ENCODE results near the gene WIPI1.
"Not testable (repeated sequence)": the region's sequence is repeated elsewhere in the genome, so short reads cannot be mapped to it uniquely, and the experiment has no call there.

WIPI1 gene

DNA sequence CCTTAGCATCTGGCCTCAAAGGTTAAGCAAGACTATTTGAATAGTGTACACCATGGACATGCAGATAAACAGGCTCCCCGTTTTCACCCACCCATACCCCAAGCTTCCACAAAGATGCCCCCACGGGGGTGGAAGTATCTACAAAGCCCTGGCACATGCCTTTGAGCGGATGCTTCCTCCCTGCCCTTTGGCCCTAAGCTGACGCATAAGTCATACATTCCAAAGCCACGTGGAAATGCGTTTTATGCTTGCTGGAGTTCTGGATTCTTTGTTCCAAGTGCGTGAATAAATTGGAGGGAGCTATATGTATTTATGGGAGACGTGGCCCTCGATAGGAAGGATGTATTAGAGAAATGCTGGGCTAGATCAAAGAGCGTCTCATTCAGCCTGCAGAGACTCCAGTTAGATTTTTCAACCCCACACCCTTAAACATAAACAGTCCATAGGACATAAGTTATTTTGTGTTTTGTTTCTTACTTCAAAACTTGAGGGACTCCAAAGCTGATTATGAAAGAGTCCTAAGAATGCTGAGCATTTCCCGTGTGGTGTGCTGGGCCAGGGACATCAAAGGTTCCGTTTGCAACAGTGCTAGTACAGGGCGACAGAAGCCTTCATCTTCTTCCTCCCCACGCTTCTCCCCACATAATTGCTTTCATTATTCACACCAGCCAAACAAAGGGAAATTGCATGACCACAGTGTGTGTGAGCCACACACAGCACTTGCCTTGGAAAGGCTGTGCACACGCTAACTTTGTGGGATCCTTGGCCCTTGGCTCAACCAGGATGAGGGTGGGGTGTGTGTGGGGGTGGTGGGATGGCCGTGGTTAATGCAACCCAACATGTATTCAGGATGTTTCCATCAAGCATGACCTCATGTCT is 73.6 kb downstream of the WIPI1 start:
- DNase-seq: no peak

DNA sequence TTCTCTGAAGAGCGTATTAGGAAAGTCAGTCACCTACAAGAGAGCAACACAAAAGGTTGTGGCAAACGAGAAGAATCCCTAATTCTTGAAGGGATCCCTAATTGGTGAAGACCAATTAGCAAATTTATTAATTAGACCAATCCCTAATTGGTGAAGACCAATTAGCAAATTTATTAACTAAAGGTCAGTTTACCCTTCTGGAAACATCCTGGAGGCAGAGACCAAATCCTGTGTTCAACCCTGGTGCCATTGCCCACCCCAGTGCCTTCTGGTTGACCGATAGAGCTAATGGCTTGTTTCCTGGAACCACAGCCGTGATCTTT is 74.2 kb downstream of the WIPI1 start:
- DNase-seq: no peak

GRCh38 chr17:68382582-68383085 is 74.7 kb downstream of the WIPI1 start:
- no peak for DNase-seq

DNA sequence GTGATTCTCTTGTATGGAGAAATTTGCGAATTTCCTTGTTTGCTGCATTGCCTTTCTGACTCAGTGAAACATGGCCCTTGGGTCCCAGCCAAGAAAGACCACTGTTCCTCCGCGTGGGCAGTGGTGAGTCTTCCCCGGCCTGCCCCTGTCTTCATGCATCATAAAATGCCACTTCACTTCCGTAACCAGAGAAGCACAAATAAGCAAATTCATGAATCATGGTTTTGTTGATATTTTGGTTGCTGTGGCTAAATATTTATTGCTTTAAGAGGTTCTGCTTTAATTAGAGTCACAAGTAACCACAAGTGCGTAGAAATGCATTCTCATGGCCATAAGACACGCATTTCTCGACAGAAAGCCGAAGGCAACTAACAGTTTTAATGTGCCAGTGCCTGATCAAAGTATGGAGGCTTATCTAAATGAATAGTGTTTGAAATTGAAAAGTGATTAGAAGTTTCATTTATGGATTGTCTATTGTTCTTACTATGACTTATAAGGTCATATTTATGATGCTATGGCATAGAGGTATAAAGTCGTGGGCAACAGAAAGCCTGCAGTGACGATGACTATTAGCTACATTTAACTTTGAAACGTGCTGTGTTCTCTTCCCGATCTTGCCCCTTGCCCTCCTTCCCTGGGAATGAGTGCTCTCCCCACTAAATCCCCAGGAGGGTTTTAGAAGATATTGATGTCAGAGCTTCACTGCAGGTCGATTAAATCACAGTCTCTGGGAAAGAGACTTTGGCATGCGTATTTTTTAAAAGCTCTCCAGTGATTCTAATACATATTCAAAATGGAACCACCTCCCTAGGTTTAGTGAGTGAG is 76.0 kb downstream of the WIPI1 start:
- no peak for DNase-seq

DNA sequence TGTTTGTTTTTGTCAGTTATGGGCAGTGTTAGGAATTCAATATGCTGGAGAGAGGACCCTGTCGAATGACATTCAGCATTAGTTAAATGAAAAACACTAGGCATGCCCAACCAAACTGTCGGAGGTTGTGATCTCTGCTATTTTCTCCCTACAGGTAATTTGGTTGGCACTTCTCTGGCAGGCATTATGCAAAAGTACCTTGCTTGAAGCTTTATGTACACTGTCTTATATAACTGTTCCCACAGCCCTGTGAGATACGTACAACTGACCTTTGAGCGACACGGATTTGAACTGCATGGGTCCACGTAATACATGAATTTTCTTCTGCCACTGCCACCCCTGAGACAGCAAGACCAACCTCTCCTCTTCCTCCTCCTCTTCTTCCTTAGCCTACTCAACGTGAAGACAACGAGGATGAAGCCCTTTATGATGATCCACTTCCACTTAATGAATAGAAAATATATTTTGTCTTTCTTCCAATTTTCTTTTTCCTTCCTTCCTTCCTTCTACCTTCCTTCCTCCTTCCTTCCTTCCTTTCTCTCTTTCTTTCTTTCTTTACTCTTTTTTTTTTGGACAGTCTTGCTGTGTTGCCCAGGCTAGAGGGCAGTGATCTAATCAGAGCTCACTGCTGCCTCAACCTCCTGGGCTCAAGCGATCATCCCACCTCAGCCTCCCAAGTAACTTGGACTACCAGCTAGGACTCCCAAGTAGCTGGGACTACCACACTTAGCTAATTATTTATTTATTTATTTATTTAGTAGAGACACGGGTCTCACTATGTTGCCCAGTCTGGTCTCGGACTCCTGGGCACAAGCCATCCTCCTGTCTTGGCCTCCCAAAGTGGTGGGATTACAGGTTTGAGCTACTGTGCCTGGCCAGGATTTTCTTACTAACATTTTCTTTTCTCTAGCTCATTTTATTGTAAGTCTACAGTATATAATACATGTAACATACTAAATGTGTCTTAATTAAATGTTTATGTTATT is 77.3 kb downstream of the WIPI1 start:
- no peak for DNase-seq

DNA sequence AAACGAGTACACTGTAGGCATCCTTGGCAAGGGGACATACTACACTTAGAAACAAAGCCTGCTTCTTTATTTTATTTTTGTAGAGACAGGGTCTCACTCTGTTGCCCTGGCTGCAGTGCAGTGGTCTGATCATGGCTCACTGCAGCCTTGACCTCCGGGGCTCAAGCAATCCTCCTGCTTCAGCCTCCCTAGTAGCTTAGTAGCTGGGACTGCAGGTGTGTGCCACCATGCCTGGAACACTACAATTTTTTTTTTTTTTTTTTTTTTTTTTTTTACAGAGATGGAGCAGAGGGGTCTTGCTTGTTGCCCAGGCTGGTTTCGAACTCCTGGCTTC is 78.2 kb downstream of the WIPI1 start:
- DNase-seq: no peak

DNA sequence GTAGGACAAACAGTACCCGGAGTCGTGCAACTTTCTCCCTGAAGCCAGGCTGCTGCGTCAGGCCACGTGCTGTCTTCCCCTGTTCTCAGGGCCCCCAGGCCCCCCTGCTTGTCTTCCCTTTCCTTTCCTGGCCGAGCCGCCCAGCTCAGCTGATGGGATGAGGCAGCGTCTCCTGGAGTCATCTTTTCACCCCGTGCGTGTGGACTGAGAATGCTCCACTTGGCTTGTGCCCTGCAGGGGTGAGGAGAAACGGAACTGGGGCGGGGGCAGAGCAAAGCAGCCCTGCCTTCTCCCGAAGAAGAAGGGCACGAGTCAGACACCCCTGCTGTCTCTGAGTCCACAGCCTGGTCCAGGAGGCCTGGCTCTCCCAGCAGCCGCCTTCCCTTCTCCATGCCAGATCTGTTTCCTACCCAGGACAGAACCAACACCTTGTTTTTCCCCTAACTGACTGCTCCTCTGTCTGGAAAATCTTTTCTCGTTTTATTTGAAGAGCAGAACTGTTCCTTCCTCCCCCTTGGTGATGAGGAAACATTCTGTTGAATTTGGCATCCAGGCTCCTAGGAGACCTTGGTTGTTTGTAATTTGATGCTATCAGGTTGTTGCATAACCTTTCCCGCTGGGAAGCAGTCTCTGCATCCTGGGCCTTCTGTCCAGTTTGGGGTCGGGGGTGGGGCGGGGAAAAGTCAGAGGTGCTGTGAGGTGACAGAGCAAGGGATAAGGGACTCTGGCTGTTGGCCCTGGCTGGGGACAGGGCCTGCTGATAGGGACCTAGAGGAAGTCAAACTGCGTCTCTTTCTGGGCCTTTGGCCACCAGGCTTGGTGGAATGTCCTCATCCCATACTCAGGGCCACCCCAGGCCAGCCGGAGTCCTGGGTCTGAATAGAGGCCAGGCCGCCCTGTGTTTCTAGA is 78.8 kb downstream of the WIPI1 start:
- peak in 1 of 2 experiments; percentile 17 for DNase-seq

DNA sequence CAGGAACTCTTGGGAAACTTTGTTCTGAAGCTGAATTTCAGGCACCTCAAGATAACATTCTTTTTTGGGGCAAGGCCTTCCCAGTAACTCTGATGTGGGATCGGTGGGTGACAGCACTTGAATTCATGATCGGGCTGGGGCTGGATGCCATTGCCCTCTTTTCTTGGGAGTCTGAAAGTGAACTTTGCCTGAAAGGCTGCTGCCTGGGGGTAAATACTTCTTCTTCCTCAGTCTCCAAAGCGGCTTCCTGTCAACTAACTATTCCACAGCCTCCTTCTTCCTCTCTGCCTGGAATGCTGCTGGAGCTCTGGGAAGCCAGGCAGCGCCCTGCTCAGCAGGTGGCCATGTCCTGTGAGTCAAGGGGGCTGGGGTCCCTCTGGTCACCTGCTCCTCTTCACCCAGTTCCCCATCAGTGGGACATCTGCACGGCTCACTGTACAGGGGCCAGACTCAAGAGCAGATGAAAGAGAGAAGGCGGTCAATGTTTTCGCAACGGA is 79.5 kb downstream of the WIPI1 start:
- no peak for DNase-seq

DNA sequence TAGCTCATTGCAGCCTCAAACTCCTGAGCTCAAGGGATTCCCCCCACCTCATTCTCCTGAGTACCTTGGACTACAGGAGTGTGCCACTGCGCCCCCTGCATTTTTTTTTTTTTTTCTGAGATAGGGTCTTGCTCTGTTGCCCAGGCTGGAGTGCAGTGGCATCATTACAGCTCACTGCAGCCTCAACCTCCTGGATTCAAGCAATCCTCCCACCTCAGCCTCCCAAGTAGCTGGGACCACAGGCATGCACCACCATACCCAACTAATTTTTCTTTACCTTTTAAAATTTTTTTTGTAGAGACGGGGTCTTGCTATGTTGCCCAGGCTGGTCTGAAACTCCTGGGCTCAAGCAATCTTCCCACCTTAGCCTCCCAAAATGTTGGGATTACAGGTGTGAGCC is 81.1 kb downstream of the WIPI1 start:
- DNase-seq: not testable (repeated sequence)

GRCh38 chr17:68375566-68375965 is 81.7 kb downstream of the WIPI1 start:
- DNase-seq: no peak
